Left renal pelvis (tissue), 4 donors: Measurements from ENCODE around the gene FGB. TPM values are rescaled to one million over a fixed set of nuclear protein-coding genes. Genes with fewer than 3 reads are reported as not detected.

Source experiments
- DNase-seq, 4 donors: peaks; one replicate each; pipeline ENCODE4 v3.0.0-alpha.2; 2013; ENCODE audit warnings: low read depth in 4 of 4, low spot score in 3 of 4
- polyA plus RNA-seq, 4 donors: library from polyadenylated mRNA; unstranded; fragments of 120-200 nt; gene quantifications; one replicate each; pipeline ENCODE4 v1.2.1, GENCODE V29; 2013; ENCODE audit not compliant: insufficient read length in 4 of 4

Gene FGB
- polyA plus RNA-seq = 100 to 1,000 TPM in 1 of 4 donors, 10 to 100 TPM in 1, 1 to 10 TPM in 2; 5.5 to 122 (median 21.1) TPM

- no peak for DNase-seq
Measured at GRCh38 chr4:154562697-154563254, at the start of gene FGB. FGB (plus strand) TSS chr4:154563011; CDS start chr4:154563019, 8 bp downstream.

GRCh38 chr4:154516318-154517029 is 46.3 kb upstream of the FGB start:
- DNase-seq = no peak

- DNase-seq = no peak
Measured at GRCh38 chr4:154517591-154517990, 45.2 kb upstream of the FGB start.

GRCh38 chr4:154519214-154519613 is 43.6 kb upstream of the FGB start:
- no peak for DNase-seq

GRCh38 chr4:154521607-154522006 is 41.2 kb upstream of the FGB start:
- no peak for DNase-seq

GRCh38 chr4:154526151-154526550 is 36.7 kb upstream of the FGB start:
- no peak for DNase-seq

GRCh38 chr4:154527308-154527707 is 35.5 kb upstream of the FGB start:
- no peak for DNase-seq

GRCh38 chr4:154528869-154529268 is 33.9 kb upstream of the FGB start:
- no peak for DNase-seq

GRCh38 chr4:154529728-154530519 is 32.9 kb upstream of the FGB start:
- no peak for DNase-seq

- DNase-seq = no peak
Measured at GRCh38 chr4:154534296-154534695, 28.5 kb upstream of the FGB start.

- DNase-seq = no peak
Measured at GRCh38 chr4:154542271-154542879, 20.4 kb upstream of the FGB start.

- no peak for DNase-seq
Measured at GRCh38 chr4:154545689-154546088, 17.1 kb upstream of the FGB start.

- peak; percentile 93 to 96 (median 94) for DNase-seq
Measured at GRCh38 chr4:154549894-154550790, 12.7 kb upstream of the FGB start, which contains the start of gene PLRG1. PLRG1 (minus strand) TSS chr4:154550400; CDS start chr4:154550308, 92 bp downstream.

GRCh38 chr4:154551872-154552686 is 10.7 kb upstream of the FGB start:
- DNase-seq = peak in 3 of 4 donors; percentile 51 to 67 (median 57)

- no peak for DNase-seq
Measured at GRCh38 chr4:154559141-154559493, 3.7 kb upstream of the FGB start.

GRCh38 chr4:154559494-154560418 is 3.1 kb upstream of the FGB start:
- DNase-seq = no peak

- DNase-seq = no peak
Measured at GRCh38 chr4:154560419-154560801, 2.4 kb upstream of the FGB start.

GRCh38 chr4:154560824-154561231 is 2.0 kb upstream of the FGB start:
- no peak for DNase-seq
